ENCODE results near the gene RALA.
"Not testable (repeated sequence)": the region's sequence is repeated elsewhere in the genome, so short reads cannot be mapped to it uniquely, and the experiment has no call there.

Gene RALA

GRCh38 chr7:39650676-39651075 lies 27.3 kb downstream of the RALA start:
- DNase-seq = peak in 1 of 2 experiments; percentile 75

- no peak for DNase-seq
Observed at GRCh38 chr7:39651265-39651664, 27.9 kb downstream of the RALA start.

- DNase-seq = no peak
Observed at GRCh38 chr7:39656415-39656814, 33.0 kb downstream of the RALA start.

GRCh38 chr7:39659356-39660013 lies 36.1 kb downstream of the RALA start:
- DNase-seq = peak in 1 of 2 experiments; percentile 40

- no peak for DNase-seq
Observed at GRCh38 chr7:39661960-39662359, 38.6 kb downstream of the RALA start.

GRCh38 chr7:39663263-39663662 lies 39.9 kb downstream of the RALA start:
- DNase-seq = no peak

- no peak for DNase-seq
Observed at GRCh38 chr7:39664057-39664456, 40.7 kb downstream of the RALA start.

- no peak for DNase-seq
Observed at GRCh38 chr7:39664585-39664984, 41.2 kb downstream of the RALA start.

- DNase-seq = no peak
Observed at GRCh38 chr7:39666562-39666961, 43.2 kb downstream of the RALA start.

GRCh38 chr7:39667341-39667923 lies 44.1 kb downstream of the RALA start:
- peak; percentile 86 to 94 for DNase-seq

- not testable (repeated sequence) for DNase-seq
Observed at GRCh38 chr7:39668280-39668679, 44.9 kb downstream of the RALA start.

- DNase-seq = no peak
Observed at GRCh38 chr7:39670052-39670451, 46.7 kb downstream of the RALA start.

- DNase-seq = no peak
Observed at GRCh38 chr7:39670934-39671333, 47.6 kb downstream of the RALA start.

GRCh38 chr7:39672176-39672575 lies 48.8 kb downstream of the RALA start:
- peak in 1 of 2 experiments; percentile 37 for DNase-seq

- no peak for DNase-seq
Observed at GRCh38 chr7:39673868-39674267, 50.5 kb downstream of the RALA start.

- DNase-seq = peak in 1 of 2 experiments; percentile 23
Observed at GRCh38 chr7:39674406-39674805, 51.0 kb downstream of the RALA start.

GRCh38 chr7:39676346-39676745 lies 53.0 kb downstream of the RALA start:
- no peak for DNase-seq

- DNase-seq = no peak
Observed at GRCh38 chr7:39678930-39679709, 55.7 kb downstream of the RALA start.

- DNase-seq = not testable (repeated sequence)
Observed at GRCh38 chr7:39679874-39680273, 56.5 kb downstream of the RALA start.

- DNase-seq = no peak
Observed at GRCh38 chr7:39681887-39682441, 58.6 kb downstream of the RALA start.

GRCh38 chr7:39683216-39683845 lies 60.0 kb downstream of the RALA start:
- peak in 1 of 2 experiments; percentile 58 for DNase-seq

GRCh38 chr7:39686261-39686924 lies 63.0 kb downstream of the RALA start:
- DNase-seq = no peak

Data from NCI-H446 (cell line).